GM12878 (cell line): ENCODE results near the gene ACTG1. TPM values are rescaled to one million over a fixed set of nuclear protein-coding genes. Genes with fewer than 3 reads are reported as not detected.

Experiments used
- EGR1 ChIP-seq, 2 experiments: IDR thresholded peaks; 1 replicate in 1 of 2; 2 replicates in 1 of 2; pipeline ENCODE4 v1.6.1; 2011 to 2012; ENCODE audit warnings: low read depth in 2 of 2, low read length in 2 of 2, borderline replicate concordance in 1 of 2, mild to moderate bottlenecking in 1 of 2, moderate library complexity in 1 of 2
- IRF4 ChIP-seq: IDR thresholded peaks from 2 replicates; pipeline ENCODE4 v1.6.1; 2011; ENCODE audit warnings: low read depth, low read length
- MYB ChIP-seq: fragments of 150-350 bp; IDR thresholded peaks from 2 replicates; pipeline ENCODE4 v1.6.1; 2014; ENCODE audit warnings: mild to moderate bottlenecking, low read depth, low read length, borderline replicate concordance
- POLR2AphosphoS5 ChIP-seq: IDR thresholded peaks from 2 replicates; pipeline ENCODE4 v1.6.1; 2011; ENCODE audit warnings: mild to moderate bottlenecking, low read length, inconsistent platforms
- TAF1 ChIP-seq: IDR thresholded peaks from 2 replicates; pipeline ENCODE4 v1.6.1; 2011; ENCODE audit warnings: mild to moderate bottlenecking, low read depth, low read length, borderline replicate concordance
- YY1 ChIP-seq: IDR thresholded peaks from 2 replicates; pipeline ENCODE4 v1.6.1; 2011; ENCODE audit warnings: low read depth, mild to moderate bottlenecking, low read length
- ZBTB11 ChIP-seq: fragments of 450-650 bp; formaldehyde crosslinking; IDR thresholded peaks from 2 replicates; pipeline ENCODE4 v1.5.0; 2022; ENCODE audit warnings: mild to moderate bottlenecking, missing genetic modification characterization
- polyA plus RNA-seq, 11 experiments: library from polyadenylated mRNA; depleted of rRNA in 4 of 11; unstranded in 6 of 11; stranded (reverse) in 5 of 11; fragments of >200 nt; fragmentation: Nextera tagmentation in 4 of 11; fragmentation: Illumina TruSeq in 1 of 11; extraction: Ambion mirVana in 4 of 11; extraction: Trizol in 1 of 11; gene quantifications; 1 replicate in 1 of 11; 2 replicates in 10 of 11; pipeline versions ENCODE4 v1.2.1 to v1.2.3, GENCODE V29; 2011 to 2016; ENCODE audit warnings: inconsistent platforms in 2 of 11, missing spikeins in 2 of 11, low read depth in 1 of 11
- total RNA-seq, 4 experiments: library from RNA; depleted of rRNA in 3 of 4; stranded (reverse); fragments of >200 nt in 3 of 4; fragmentation: Illumina TruSeq in 1 of 4; extraction: Trizol in 1 of 4; gene quantifications; 2 replicates each; pipeline versions ENCODE4 v1.2.1 to v1.2.3, GENCODE V29; 2013 to 2021

The ACTG1 gene
- total and polyA plus RNA-seq, 10 of the 15 experiments (the other 5 are each of a cell fraction or from before 2014, with no cell fraction given) = 810 to 6,105 (median 3,650) TPM

GRCh38 chr17:81510785-81511553, 1.6 kb downstream of the ACTG1 start (continued):
- 0 out of 2 replicates have a peak, but pooled peaks have one; percentile 15 for TF ChIP-seq TAF1
- no peak for TF ChIP-seq MYB
- TF ChIP-seq IRF4 = no peak
- TF ChIP-seq YY1 = 0 out of 2 replicates have a peak, but pooled peaks have one; percentile 26
- no peak for TF ChIP-seq ZBTB11 (CRISPR knock-in tag)
- 0 out of 3 replicates have a peak, but pooled peaks of 1 of the 2 experiments have one; percentile 18 for TF ChIP-seq EGR1 (IDR thresholded peaks at IDR 0.05; ENCODE audit: borderline replicate concordance in 1 of 2, low read depth in 2 of 2, low read length in 2 of 2)
- peak; percentile 29; the same call in 1 of the 2 replicates for TF ChIP-seq POLR2AphosphoS5
